Peyer's patch (tissue), 4 donors: ENCODE measurements around the gene OSBPL3.

ENCODE experiments used
- POLR2A ChIP-seq, 2 donors: fragments of 450-650 bp; IDR thresholded peaks; one replicate each; pipeline ENCODE4 v1.5.1; 2017; ENCODE audit warnings: antibody characterized with exemption in 2 of 2, mild to moderate bottlenecking in 2 of 2, moderate library complexity in 2 of 2
- TF ChIP-seq, protein P1 (sequence below), 6 experiments: fragments of 450-650 bp in 4 of 6; fragments of 200-600 bp in 2 of 6; sonication (generic) in 1 of 6; IDR thresholded peaks; one replicate each; pipeline ENCODE4 v1.5.1; 2017 to 2019; ENCODE audit warnings: antibody characterized with exemption in 6 of 6, mild to moderate bottlenecking in 3 of 6, moderate library complexity in 1 of 6

- TF ChIP-seq, protein P1, sequence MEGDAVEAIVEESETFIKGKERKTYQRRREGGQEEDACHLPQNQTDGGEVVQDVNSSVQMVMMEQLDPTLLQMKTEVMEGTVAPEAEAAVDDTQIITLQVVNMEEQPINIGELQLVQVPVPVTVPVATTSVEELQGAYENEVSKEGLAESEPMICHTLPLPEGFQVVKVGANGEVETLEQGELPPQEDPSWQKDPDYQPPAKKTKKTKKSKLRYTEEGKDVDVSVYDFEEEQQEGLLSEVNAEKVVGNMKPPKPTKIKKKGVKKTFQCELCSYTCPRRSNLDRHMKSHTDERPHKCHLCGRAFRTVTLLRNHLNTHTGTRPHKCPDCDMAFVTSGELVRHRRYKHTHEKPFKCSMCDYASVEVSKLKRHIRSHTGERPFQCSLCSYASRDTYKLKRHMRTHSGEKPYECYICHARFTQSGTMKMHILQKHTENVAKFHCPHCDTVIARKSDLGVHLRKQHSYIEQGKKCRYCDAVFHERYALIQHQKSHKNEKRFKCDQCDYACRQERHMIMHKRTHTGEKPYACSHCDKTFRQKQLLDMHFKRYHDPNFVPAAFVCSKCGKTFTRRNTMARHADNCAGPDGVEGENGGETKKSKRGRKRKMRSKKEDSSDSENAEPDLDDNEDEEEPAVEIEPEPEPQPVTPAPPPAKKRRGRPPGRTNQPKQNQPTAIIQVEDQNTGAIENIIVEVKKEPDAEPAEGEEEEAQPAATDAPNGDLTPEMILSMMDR (IDR thresholded peaks at IDR 0.05): no peak
- TF ChIP-seq POLR2A (IDR thresholded peaks at IDR 0.05): no peak
Observed at GRCh38 chr7:24921362-24921679, 58.7 kb downstream of the OSBPL3 start.
